ENCODE results near the gene CASR.
"Not testable (repeated sequence)": the region's sequence is repeated elsewhere in the genome, so short reads cannot be mapped to it uniquely, and the experiment has no call there.

CASR gene

GRCh38 chr3:122183521-122183892 lies at the start of gene CASR:
CASR (plus strand) TSS chr3:122183668; CDS start chr3:122254190, 70,522 bp downstream.
- H3K27ac ChIP-seq: no peak within 1 kb of the TSS
- no peak for DNase-seq (ENCODE audit: low spot score)

GRCh38 chr3:122146466-122146865 lies 37.0 kb upstream of the CASR start:
- TF ChIP-seq CTCF (IDR thresholded peaks at IDR 0.05): no peak
- Histone ChIP-seq H3K4me3 (no peak overlapping the region), H3K27ac (no peak overlapping the region)
- DNase-seq (ENCODE audit: low spot score): no peak

More at GRCh38 chr3:122183521-122183892, at the start of gene CASR:
- peak within 1 kb of the TSS; percentile 54 for H3K4me3 ChIP-seq
- no peak for TF ChIP-seq CTCF (IDR thresholded peaks at IDR 0.05)

- Histone ChIP-seq H3K27ac (no peak overlapping the region), H3K4me3 (no peak overlapping the region)
- no peak for TF ChIP-seq CTCF (IDR thresholded peaks at IDR 0.05)
- DNase-seq (ENCODE audit: low spot score): no peak
These were observed 34.4 kb upstream of the CASR start for GRCh38 chr3:122148941-122149627.

- no peak for TF ChIP-seq CTCF (IDR thresholded peaks at IDR 0.05)
- Histone ChIP-seq H3K4me3 (no peak overlapping the region), H3K27ac (no peak overlapping the region)
- DNase-seq (ENCODE audit: low spot score): no peak
These were observed 32.0 kb upstream of the CASR start for GRCh38 chr3:122151480-122151879.

- DNase-seq (ENCODE audit: low spot score); H3K27ac ChIP-seq: not testable (repeated sequence)
These were observed 18.5 kb upstream of the CASR start for GRCh38 chr3:122164983-122165382.

GRCh38 chr3:122167630-122168029 lies 15.8 kb upstream of the CASR start:
- DNase-seq (ENCODE audit: low spot score): no peak
- H3K4me3 ChIP-seq: no peak overlapping the region
- TF ChIP-seq CTCF (IDR thresholded peaks at IDR 0.05): no peak
- no peak overlapping the region for H3K27ac ChIP-seq

More at GRCh38 chr3:122164983-122165382, 18.5 kb upstream of the CASR start:
- not testable (repeated sequence) for H3K4me3 ChIP-seq

- no peak for TF ChIP-seq CTCF (IDR thresholded peaks at IDR 0.05)
- no peak for DNase-seq (ENCODE audit: low spot score)
- Histone ChIP-seq H3K27ac (no peak overlapping the region), H3K4me3 (no peak overlapping the region)
These were observed 15.4 kb upstream of the CASR start for GRCh38 chr3:122168044-122168443.

All from coronary artery (tissue), 2 donors.